A549 (cell line): ENCODE measurements around the gene PRADC1. TPM values are rescaled to one million over a fixed set of nuclear protein-coding genes. Genes with fewer than 3 reads are reported as not detected.

Source experiments
- ATAC-seq, 2 experiments: fragments of 200-7000 bp in 1 of 2; fragments of >200 bp in 1 of 2; cut with Nextera tagmentation in 1 of 2; cut with Tn5 transposase in 1 of 2; 3 replicates each; pipeline versions ENCODE4 v1.8.0 to v1.9.1; 2018 to 2020; ENCODE audit warnings: mild to moderate bottlenecking in 1 of 2, moderate library complexity in 1 of 2
- CTCF ChIA-PET: fragments of 300-600 bp; sonication (Branson Sonifier 250); formaldehyde crosslinking; extraction: SDS; loops from one replicate; lab custom pipeline; 2021; ENCODE audit warnings: antibody characterized with exemption, inconsistent platforms; lab: Yijun Ruan, JAX
- POLR2A ChIA-PET: fragments of 350-600 bp; formaldehyde crosslinking; extraction: SDS; loops from one replicate; lab custom pipeline; 2021; ENCODE audit warnings: antibody characterized with exemption, inconsistent platforms; lab: Yijun Ruan, JAX
- DNase-seq, 2 experiments: peaks; one replicate each; pipeline versions ENCODE4 v3.0.0 to v3.0.0-alpha.2; 2011 to 2016; ENCODE audit warnings: low read depth in 1 of 2, low spot score in 1 of 2
- FAIRE-seq: peaks from 2 replicates; lab custom pipeline; 2011; peaks lifted over from hg19 to GRCh38; lab: Jason Lieb, UNC
- H3K27ac ChIP-seq, 2 experiments: fragments of >200 bp; sonication (Bioruptor Twin); formaldehyde crosslinking; 3 replicates each; pipeline ENCODE4 v1.5.1; 2016 to 2017
- H3K4me1 ChIP-seq: fragments of >200 bp; sonication (Bioruptor Twin); formaldehyde crosslinking; 3 replicates; pipeline ENCODE4 v1.6.1; 2016
- H3K4me2 ChIP-seq: fragments of >200 bp; sonication (Bioruptor Twin); formaldehyde crosslinking; 3 replicates; pipeline ENCODE4 v1.6.1; 2016
- H3K4me3 ChIP-seq: fragments of >200 bp; sonication (Bioruptor Twin); formaldehyde crosslinking; 3 replicates; pipeline ENCODE4 v1.5.1; 2016
- H3K9me3 ChIP-seq: fragments of >200 bp; sonication (Bioruptor Twin); formaldehyde crosslinking; 3 replicates; pipeline ENCODE4 v1.6.1; 2016
- BHLHE40 ChIP-seq: IDR thresholded peaks from 2 replicates; pipeline ENCODE4 v1.6.1; 2012; ENCODE audit warnings: low read depth, low read length, inconsistent platforms
- CBX2 ChIP-seq: fragments of 200-600 bp; sonication (generic); IDR thresholded peaks from 2 replicates; pipeline ENCODE4 v1.6.1; 2016; ENCODE audit warnings: low read depth, mild to moderate bottlenecking, borderline replicate concordance
- CEBPB ChIP-seq, 2 experiments: fragments of >200 bp in 1 of 2; sonication (Bioruptor Twin) in 1 of 2; formaldehyde crosslinking in 1 of 2; IDR thresholded peaks; 2 replicates each; pipeline ENCODE4 v1.6.1; 2012 to 2016
- CHD2 ChIP-seq: fragments of 150-350 bp; IDR thresholded peaks from 2 replicates; pipeline ENCODE4 v1.6.1; 2014; ENCODE audit warnings: low read length; ENCODE audit not compliant: partially characterized antibody
- HOXA7 ChIP-seq: fragments of 250-450 bp; sonication (Bioruptor Pico); IDR thresholded peaks from 2 replicates; pipeline ENCODE4 v1.5.0; 2020; ENCODE audit warnings: mild to moderate bottlenecking, moderate library complexity
- HOXB13 ChIP-seq: fragments of 250-450 bp; sonication (Bioruptor Pico); IDR thresholded peaks from 2 replicates; pipeline ENCODE4 v1.5.0; 2020; ENCODE audit warnings: low read depth, mild to moderate bottlenecking, moderate library complexity
- JUNB ChIP-seq: fragments of >200 bp; sonication (Bioruptor Twin); formaldehyde crosslinking; IDR thresholded peaks from 2 replicates; pipeline ENCODE4 v1.6.1; 2016
- MAFK ChIP-seq: fragments of 450-650 bp; IDR thresholded peaks from 2 replicates; pipeline ENCODE4 v1.6.1; 2014; ENCODE audit not compliant: partially characterized antibody
- MYC ChIP-seq: IDR thresholded peaks from 2 replicates; pipeline ENCODE4 v1.6.1; 2012; ENCODE audit warnings: mild to moderate bottlenecking, inconsistent platforms, low read length, improper control_type of control experiment, borderline replicate concordance
- RCOR1 ChIP-seq: fragments of 150-350 bp; IDR thresholded peaks from 2 replicates; pipeline ENCODE4 v1.6.1; 2014; ENCODE audit warnings: antibody characterized with exemption, low read length, low read depth
- SREBF2 ChIP-seq: fragments of 450-650 bp; IDR thresholded peaks from 2 replicates; pipeline ENCODE4 v1.6.1; 2014; ENCODE audit warnings: mild to moderate bottlenecking, moderate library complexity
- ZC3H11A ChIP-seq: fragments of 450-650 bp; IDR thresholded peaks from 2 replicates; pipeline ENCODE4 v1.6.1; 2014; ENCODE audit warnings: antibody characterized with exemption, mild to moderate bottlenecking
- ZNF302 ChIP-seq: fragments of 250-450 bp; sonication (Bioruptor Pico); IDR thresholded peaks from 2 replicates; pipeline ENCODE4 v1.9.0; 2021; ENCODE audit warnings: inconsistent platforms, mild to moderate bottlenecking, moderate library complexity
- ZSCAN20 ChIP-seq: fragments of 250-450 bp; sonication (Bioruptor Pico); IDR thresholded peaks from 2 replicates; pipeline ENCODE4 v1.8.0; 2022; ENCODE audit warnings: mild to moderate bottlenecking, moderate library complexity
- WGBS: methylation state at CpG from one replicate; pipeline ENCODE4 v1.1.6; 2017; ENCODE audit errors: missing lambda C conversion rate; 5-methylcytosine and 5-hydroxymethylcytosine counted together
- polyA plus RNA-seq, 4 experiments: library from polyadenylated mRNA; depleted of rRNA in 3 of 4; stranded (reverse); fragments of >200 nt; fragmentation: RNase III in 1 of 4; extraction: RNeasy Plus Mini Kit Qiagen cat#74134 plus additional on column Dnase treatment in 1 of 4; gene quantifications; 2 replicates in 3 of 4; 3 replicates in 1 of 4; pipeline ENCODE4 v1.2.3, GENCODE V29; 2011 to 2017
- TF ChIP-seq, protein P1 (sequence below): fragments of 200-600 bp; sonication (generic); IDR thresholded peaks from 2 replicates; pipeline ENCODE4 v1.6.1; 2016; ENCODE audit warnings: antibody characterized with exemption, mild to moderate bottlenecking, moderate library complexity
- TF ChIP-seq, protein P2 (sequence below): fragments of 150-350 bp; IDR thresholded peaks from 2 replicates; pipeline ENCODE4 v1.6.1; 2014; ENCODE audit warnings: low read depth, mild to moderate bottlenecking, low read length
- TF ChIP-seq, protein P3 (sequence below): fragments of 250-450 bp; sonication (Bioruptor Pico); IDR thresholded peaks from 2 replicates; pipeline ENCODE4 v1.5.0; 2020; ENCODE audit warnings: low read depth, mild to moderate bottlenecking, moderate library complexity
- TF ChIP-seq, protein P4 (sequence below): fragments of >200 bp; sonication (Bioruptor Twin); formaldehyde crosslinking; IDR thresholded peaks from 3 replicates; pipeline ENCODE4 v1.5.1; 2016
- TF ChIP-seq, protein P5 (sequence below): IDR thresholded peaks from 2 replicates; pipeline ENCODE4 v1.6.1; 2012

PRADC1 gene
- polyA plus RNA-seq, 2 of the 4 experiments (the other 2 are of a cell fraction), result 11.2 to 12.1 TPM

DNA sequence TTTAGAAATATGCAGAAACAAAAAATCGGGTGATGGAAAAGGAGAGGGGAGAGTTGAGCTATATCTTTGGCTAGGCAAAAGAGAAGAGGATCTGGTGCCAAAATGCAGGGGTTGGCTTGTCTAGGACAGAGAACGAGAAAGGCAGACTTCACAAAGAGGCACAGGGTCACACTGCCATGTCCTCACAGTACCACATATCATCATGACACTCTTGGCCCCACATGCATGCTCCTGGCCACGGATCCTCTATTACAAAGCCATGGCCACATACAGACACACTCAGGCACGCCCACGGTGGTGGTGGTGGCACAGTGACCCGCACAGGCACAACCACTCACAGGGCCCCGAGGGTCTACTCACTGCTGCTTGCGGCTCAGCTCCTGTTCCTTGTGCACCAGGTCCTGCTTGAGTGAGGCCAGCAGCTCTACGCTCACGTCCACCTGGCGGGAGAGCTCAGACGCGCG, 35.4 kb upstream of the PRADC1 start:
- TF ChIP-seq SREBF2 (no peak), CHD2 (no peak), CEBPB (IDR thresholded peaks at IDR 0.05) (no peak), ZNF302 (CRISPR knock-in tag) (no peak), HOXB13 (no peak), JUNB (no peak), MAFK (no peak), ZSCAN20 (no peak), CBX2 (no peak), ZC3H11A (no peak), BHLHE40 (no peak), RCOR1 (no peak), MYC (no peak)
- TF ChIP-seq, protein P1, sequence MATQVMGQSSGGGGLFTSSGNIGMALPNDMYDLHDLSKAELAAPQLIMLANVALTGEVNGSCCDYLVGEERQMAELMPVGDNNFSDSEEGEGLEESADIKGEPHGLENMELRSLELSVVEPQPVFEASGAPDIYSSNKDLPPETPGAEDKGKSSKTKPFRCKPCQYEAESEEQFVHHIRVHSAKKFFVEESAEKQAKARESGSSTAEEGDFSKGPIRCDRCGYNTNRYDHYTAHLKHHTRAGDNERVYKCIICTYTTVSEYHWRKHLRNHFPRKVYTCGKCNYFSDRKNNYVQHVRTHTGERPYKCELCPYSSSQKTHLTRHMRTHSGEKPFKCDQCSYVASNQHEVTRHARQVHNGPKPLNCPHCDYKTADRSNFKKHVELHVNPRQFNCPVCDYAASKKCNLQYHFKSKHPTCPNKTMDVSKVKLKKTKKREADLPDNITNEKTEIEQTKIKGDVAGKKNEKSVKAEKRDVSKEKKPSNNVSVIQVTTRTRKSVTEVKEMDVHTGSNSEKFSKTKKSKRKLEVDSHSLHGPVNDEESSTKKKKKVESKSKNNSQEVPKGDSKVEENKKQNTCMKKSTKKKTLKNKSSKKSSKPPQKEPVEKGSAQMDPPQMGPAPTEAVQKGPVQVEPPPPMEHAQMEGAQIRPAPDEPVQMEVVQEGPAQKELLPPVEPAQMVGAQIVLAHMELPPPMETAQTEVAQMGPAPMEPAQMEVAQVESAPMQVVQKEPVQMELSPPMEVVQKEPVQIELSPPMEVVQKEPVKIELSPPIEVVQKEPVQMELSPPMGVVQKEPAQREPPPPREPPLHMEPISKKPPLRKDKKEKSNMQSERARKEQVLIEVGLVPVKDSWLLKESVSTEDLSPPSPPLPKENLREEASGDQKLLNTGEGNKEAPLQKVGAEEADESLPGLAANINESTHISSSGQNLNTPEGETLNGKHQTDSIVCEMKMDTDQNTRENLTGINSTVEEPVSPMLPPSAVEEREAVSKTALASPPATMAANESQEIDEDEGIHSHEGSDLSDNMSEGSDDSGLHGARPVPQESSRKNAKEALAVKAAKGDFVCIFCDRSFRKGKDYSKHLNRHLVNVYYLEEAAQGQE, result no peak
- TF ChIP-seq, protein P2, sequence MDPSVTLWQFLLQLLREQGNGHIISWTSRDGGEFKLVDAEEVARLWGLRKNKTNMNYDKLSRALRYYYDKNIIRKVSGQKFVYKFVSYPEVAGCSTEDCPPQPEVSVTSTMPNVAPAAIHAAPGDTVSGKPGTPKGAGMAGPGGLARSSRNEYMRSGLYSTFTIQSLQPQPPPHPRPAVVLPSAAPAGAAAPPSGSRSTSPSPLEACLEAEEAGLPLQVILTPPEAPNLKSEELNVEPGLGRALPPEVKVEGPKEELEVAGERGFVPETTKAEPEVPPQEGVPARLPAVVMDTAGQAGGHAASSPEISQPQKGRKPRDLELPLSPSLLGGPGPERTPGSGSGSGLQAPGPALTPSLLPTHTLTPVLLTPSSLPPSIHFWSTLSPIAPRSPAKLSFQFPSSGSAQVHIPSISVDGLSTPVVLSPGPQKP, result no peak
- TF ChIP-seq, protein P3, sequence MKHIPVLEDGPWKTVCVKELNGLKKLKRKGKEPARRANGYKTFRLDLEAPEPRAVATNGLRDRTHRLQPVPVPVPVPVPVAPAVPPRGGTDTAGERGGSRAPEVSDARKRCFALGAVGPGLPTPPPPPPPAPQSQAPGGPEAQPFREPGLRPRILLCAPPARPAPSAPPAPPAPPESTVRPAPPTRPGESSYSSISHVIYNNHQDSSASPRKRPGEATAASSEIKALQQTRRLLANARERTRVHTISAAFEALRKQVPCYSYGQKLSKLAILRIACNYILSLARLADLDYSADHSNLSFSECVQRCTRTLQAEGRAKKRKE, result no peak
- TF ChIP-seq, protein P4, sequence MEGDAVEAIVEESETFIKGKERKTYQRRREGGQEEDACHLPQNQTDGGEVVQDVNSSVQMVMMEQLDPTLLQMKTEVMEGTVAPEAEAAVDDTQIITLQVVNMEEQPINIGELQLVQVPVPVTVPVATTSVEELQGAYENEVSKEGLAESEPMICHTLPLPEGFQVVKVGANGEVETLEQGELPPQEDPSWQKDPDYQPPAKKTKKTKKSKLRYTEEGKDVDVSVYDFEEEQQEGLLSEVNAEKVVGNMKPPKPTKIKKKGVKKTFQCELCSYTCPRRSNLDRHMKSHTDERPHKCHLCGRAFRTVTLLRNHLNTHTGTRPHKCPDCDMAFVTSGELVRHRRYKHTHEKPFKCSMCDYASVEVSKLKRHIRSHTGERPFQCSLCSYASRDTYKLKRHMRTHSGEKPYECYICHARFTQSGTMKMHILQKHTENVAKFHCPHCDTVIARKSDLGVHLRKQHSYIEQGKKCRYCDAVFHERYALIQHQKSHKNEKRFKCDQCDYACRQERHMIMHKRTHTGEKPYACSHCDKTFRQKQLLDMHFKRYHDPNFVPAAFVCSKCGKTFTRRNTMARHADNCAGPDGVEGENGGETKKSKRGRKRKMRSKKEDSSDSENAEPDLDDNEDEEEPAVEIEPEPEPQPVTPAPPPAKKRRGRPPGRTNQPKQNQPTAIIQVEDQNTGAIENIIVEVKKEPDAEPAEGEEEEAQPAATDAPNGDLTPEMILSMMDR, result no peak
- TF ChIP-seq, protein P5, sequence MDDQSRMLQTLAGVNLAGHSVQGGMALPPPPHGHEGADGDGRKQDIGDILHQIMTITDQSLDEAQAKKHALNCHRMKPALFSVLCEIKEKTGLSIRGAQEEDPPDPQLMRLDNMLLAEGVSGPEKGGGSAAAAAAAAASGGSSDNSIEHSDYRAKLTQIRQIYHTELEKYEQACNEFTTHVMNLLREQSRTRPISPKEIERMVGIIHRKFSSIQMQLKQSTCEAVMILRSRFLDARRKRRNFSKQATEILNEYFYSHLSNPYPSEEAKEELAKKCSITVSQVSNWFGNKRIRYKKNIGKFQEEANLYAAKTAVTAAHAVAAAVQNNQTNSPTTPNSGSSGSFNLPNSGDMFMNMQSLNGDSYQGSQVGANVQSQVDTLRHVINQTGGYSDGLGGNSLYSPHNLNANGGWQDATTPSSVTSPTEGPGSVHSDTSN, result no peak
- WGBS, result 91% methylated on average over 14 of the region's 14 CpGs
- peaks cover 7% of the 10 kb centered on the region; the same call in 1 of the 3 replicates for H3K4me1 ChIP-seq
- no peak overlapping the region for H3K27ac ChIP-seq
- POLR2A ChIA-PET, result interaction anchor here (1.3 kb wide), 1 partner anchor 34 kb away, joined by 6 read pairs; the partner anchor contains the start of gene CCT7
- FAIRE-seq (no peak), ATAC-seq (peak in 1 of 2 experiments; percentile 4; a peak in 1 of 6 replicates), DNase-seq (no peak)
- H3K9me3 ChIP-seq, result no peaks in the 10 kb centered on the region
- peak overlapping the region; percentile 78 for H3K4me2 ChIP-seq
- CTCF ChIA-PET, result interaction anchor here (0.6 to 2.1 kb wide), 11 partner anchors 10 to 82 kb away, joined by 3 to 21 read pairs (median 4); partner anchors contain the start of gene EGR4
- peak overlapping the region; percentile 43; the same call in 2 of the 3 replicates for H3K4me3 ChIP-seq

DNA sequence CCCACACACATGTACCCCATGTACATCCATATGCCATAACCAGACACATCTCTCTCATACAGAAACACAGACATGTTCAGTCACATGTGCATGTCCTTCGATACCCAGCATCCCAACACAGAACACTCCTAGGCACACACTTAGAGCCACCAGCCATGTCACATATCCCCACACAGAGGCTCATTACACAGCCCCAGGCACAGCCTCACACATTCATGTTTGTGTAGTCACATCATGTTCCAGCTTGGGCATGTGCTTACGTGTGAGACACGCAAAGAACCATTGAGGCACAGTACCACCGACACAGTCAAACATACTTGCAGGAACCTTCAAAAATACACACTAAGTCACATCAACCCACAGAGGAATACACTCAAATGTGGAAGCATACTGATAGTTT, 34.0 kb upstream of the PRADC1 start:
- Histone ChIP-seq H3K4me1 (peaks cover 7% of the 10 kb centered on the region; the same call in 1 of the 3 replicates), H3K4me2 (no peak overlapping the region), H3K9me3 (no peaks in the 10 kb centered on the region), H3K4me3 (no peak overlapping the region), H3K27ac (no peak overlapping the region)
- POLR2A ChIA-PET, result no interaction called here
- FAIRE-seq (no peak), ATAC-seq (no peak), DNase-seq (no peak)
- WGBS, result 89% methylated on average over 4 of the region's 4 CpGs
- CTCF ChIA-PET, result no interaction called here
- TF ChIP-seq HOXA7 (CRISPR knock-in tag) (no peak), RCOR1 (no peak)
